Stimulated activated CD4-positive, alpha-beta T cell treated with anti-CD3 and anti-CD28 coated beads, Interleukin-2, amount 100 ng/mL, for 24 hours (primary cell): ENCODE measurements around the gene SELENOS.
"Not testable (repeated sequence)": the region's sequence is repeated elsewhere in the genome, so short reads cannot be mapped to it uniquely, and the experiment has no call there.

Source experiments
- DNase-seq, 2 donors: peaks; one replicate each; pipeline ENCODE4 v3.0.0-alpha.2; 2020

Gene SELENOS

GRCh38 chr15:101309436-101310160 is 32.3 kb upstream of the SELENOS start:
- DNase-seq: no peak

- no peak for DNase-seq
Measured at GRCh38 chr15:101308604-101309435, 31.5 kb upstream of the SELENOS start.

- no peak for DNase-seq
Measured at GRCh38 chr15:101307897-101308603, 30.8 kb upstream of the SELENOS start.

GRCh38 chr15:101307048-101307896 is 30.0 kb upstream of the SELENOS start:
- DNase-seq: no peak

- DNase-seq: no peak
Measured at GRCh38 chr15:101306341-101307047, 29.2 kb upstream of the SELENOS start.

GRCh38 chr15:101305820-101306255 is 28.6 kb upstream of the SELENOS start:
- no peak for DNase-seq

- DNase-seq: no peak
Measured at GRCh38 chr15:101303408-101303807, 26.1 kb upstream of the SELENOS start.

- no peak for DNase-seq
Measured at GRCh38 chr15:101296418-101297405, 19.4 kb upstream of the SELENOS start.

GRCh38 chr15:101295607-101296161 is 18.4 kb upstream of the SELENOS start:
- no peak for DNase-seq

- DNase-seq: peak; percentile 98 to 99
Measured at GRCh38 chr15:101294731-101295606, 17.7 kb upstream of the SELENOS start, which contains the start of gene SNRPA1. Gene SNRPA1, minus strand, starts transcription at chr15:101295248. Its CDS starts 70 bp downstream, at chr15:101295178.

GRCh38 chr15:101293122-101293521 is 15.8 kb upstream of the SELENOS start:
- no peak for DNase-seq

- DNase-seq: no peak
Measured at GRCh38 chr15:101288905-101289513, 11.7 kb upstream of the SELENOS start.

- not testable (repeated sequence) for DNase-seq
Measured at GRCh38 chr15:101287342-101287741, 10.1 kb upstream of the SELENOS start.

- DNase-seq: no peak
Measured at GRCh38 chr15:101286471-101287114, 9.3 kb upstream of the SELENOS start.

- DNase-seq: no peak
Measured at GRCh38 chr15:101283931-101284330, 6.6 kb upstream of the SELENOS start.

- DNase-seq: no peak
Measured at GRCh38 chr15:101280007-101280406, 2.7 kb upstream of the SELENOS start.

- no peak for DNase-seq
Measured at GRCh38 chr15:101277943-101278564, 769 bp upstream of the SELENOS start.
